ENCODE results near the gene MATN4.

MATN4 gene

DNA sequence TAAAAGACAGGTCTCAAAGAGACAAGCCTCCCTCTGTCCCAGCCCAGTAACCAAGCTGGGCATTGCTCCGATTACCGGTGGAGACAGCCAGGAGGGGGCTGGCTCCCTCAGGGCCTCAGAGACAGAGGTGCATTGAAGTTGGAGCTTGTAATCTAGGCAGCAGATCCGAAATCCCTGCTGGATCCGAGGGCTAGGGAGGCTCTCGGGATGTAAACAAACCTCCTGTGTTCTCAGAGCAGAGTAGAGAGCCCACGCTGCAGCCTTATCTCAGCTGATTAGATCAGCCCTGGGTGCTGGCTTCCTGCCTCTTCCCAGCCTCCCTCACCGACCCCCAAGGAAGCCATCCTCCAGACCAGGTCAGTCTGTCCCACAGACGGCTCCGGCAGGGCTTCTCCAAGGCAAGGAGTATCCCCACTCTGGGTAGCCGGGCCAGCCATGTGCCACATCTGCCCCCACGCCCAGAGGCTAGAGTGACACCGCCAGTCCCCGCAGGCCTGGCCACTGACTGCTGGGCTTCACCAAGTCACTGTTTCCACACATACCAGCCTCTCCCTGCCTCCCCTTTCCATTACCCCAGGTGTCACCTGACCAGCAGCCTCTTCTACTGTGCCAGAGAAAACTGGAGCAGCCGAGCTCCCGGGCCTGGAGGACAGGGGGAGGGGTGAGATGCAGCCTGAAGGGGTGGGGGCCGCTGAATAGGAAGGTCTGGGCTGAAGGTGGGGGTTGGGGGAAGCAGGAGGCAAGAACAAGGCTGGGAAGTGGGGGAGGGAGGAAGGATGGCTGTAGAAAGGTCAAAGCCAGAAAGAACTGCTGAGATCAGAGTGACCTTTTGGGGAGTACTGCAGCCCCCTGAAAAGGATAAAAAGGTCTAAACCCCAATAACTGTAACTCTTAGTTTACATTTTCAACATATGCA, 34.1 kb upstream of the MATN4 start:
- TF ChIP-seq, protein P1, sequence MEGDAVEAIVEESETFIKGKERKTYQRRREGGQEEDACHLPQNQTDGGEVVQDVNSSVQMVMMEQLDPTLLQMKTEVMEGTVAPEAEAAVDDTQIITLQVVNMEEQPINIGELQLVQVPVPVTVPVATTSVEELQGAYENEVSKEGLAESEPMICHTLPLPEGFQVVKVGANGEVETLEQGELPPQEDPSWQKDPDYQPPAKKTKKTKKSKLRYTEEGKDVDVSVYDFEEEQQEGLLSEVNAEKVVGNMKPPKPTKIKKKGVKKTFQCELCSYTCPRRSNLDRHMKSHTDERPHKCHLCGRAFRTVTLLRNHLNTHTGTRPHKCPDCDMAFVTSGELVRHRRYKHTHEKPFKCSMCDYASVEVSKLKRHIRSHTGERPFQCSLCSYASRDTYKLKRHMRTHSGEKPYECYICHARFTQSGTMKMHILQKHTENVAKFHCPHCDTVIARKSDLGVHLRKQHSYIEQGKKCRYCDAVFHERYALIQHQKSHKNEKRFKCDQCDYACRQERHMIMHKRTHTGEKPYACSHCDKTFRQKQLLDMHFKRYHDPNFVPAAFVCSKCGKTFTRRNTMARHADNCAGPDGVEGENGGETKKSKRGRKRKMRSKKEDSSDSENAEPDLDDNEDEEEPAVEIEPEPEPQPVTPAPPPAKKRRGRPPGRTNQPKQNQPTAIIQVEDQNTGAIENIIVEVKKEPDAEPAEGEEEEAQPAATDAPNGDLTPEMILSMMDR (conservative IDR thresholded peaks at IDR 0.05; ENCODE audit: low read depth, low read length), result no peak
- Histone ChIP-seq H3K79me2 (ENCODE audit: insufficient read depth, low read depth) (no peaks in the 10 kb centered on the region; the same call in none of the 2 replicates), H3K4me2 (no peak overlapping the region), H3K9ac (no peak overlapping the region), H3K36me3 (ENCODE audit: insufficient read depth) (no peaks in the 10 kb centered on the region), H3K27me3 (ENCODE audit: insufficient read depth, low read depth) (no peaks in the 10 kb centered on the region), H3K4me1 (ENCODE audit: low read depth, poor library complexity, severe bottlenecking) (peaks cover 53% of the 10 kb centered on the region), H3K4me3 (IDR thresholded peaks at IDR 0.05; ENCODE audit: insufficient read depth, low read depth, low read length) (no peak overlapping the region), H3K27ac (no peak overlapping the region), H2AFZ (ENCODE audit: low read depth) (no peak overlapping the region), H4K20me1 (ENCODE audit: insufficient read depth) (no peaks in the 10 kb centered on the region)

DNA sequence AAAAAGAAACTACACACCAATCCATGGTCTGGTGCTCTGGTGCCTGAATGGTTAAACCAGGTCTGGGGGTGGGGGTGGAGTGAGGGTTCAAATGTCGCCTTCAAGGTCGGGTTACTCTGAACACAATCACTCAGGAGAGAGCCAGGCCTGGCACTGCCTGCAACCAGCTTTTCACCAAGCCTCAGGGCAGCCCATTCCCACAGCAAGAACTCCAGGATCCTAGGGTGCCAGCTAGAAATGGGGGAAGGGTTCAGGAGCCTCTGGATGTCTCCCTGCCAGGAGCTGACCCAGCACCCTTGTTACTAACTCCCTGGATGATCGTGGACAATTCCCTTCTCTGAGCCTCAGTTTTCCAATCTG, 33.5 kb upstream of the MATN4 start:
- Histone ChIP-seq H2AFZ (ENCODE audit: low read depth) (no peak overlapping the region), H3K4me2 (no peak overlapping the region), H3K9ac (no peak overlapping the region), H3K27me3 (ENCODE audit: insufficient read depth, low read depth) (no peaks in the 10 kb centered on the region), H4K20me1 (ENCODE audit: insufficient read depth) (no peaks in the 10 kb centered on the region), H3K79me2 (ENCODE audit: insufficient read depth, low read depth) (no peaks in the 10 kb centered on the region; the same call in none of the 2 replicates), H3K36me3 (ENCODE audit: insufficient read depth) (no peaks in the 10 kb centered on the region), H3K4me3 (IDR thresholded peaks at IDR 0.05; ENCODE audit: insufficient read depth, low read depth, low read length) (no peak overlapping the region), H3K4me1 (ENCODE audit: low read depth, poor library complexity, severe bottlenecking) (peaks cover 46% of the 10 kb centered on the region), H3K27ac (no peak overlapping the region)
- TF ChIP-seq, protein P1 (conservative IDR thresholded peaks at IDR 0.05; ENCODE audit: low read depth, low read length), result no peak

- H3K27ac ChIP-seq, result no peak overlapping the region
- H3K9ac ChIP-seq, result no peak overlapping the region
- no peak overlapping the region for H3K4me3 ChIP-seq (IDR thresholded peaks at IDR 0.05; ENCODE audit: insufficient read depth, low read depth, low read length)
- H2AFZ ChIP-seq (ENCODE audit: low read depth), result no peak overlapping the region
- no peak overlapping the region for H3K4me2 ChIP-seq
- no peaks in the 10 kb centered on the region; the same call in none of the 2 replicates for H3K79me2 ChIP-seq (ENCODE audit: insufficient read depth, low read depth)
- no peaks in the 10 kb centered on the region for H3K36me3 ChIP-seq (ENCODE audit: insufficient read depth)
- H4K20me1 ChIP-seq (ENCODE audit: insufficient read depth), result no peaks in the 10 kb centered on the region
- H3K27me3 ChIP-seq (ENCODE audit: insufficient read depth, low read depth), result no peaks in the 10 kb centered on the region
- peaks cover 40% of the 10 kb centered on the region for H3K4me1 ChIP-seq (ENCODE audit: low read depth, poor library complexity, severe bottlenecking)
- TF ChIP-seq, protein P1 (conservative IDR thresholded peaks at IDR 0.05; ENCODE audit: low read depth, low read length), result no peak
Observed at GRCh38 chr20:45340951-45341350, 32.9 kb upstream of the MATN4 start.

GRCh38 chr20:45340236-45340847, 32.2 kb upstream of the MATN4 start:
- H3K36me3 ChIP-seq (ENCODE audit: insufficient read depth), result no peaks in the 10 kb centered on the region
- H3K9ac ChIP-seq, result no peak overlapping the region
- no peak overlapping the region; the same call in 1 of the 2 replicates for H3K4me2 ChIP-seq
- no peaks in the 10 kb centered on the region; the same call in none of the 2 replicates for H3K79me2 ChIP-seq (ENCODE audit: insufficient read depth, low read depth)
- no peak overlapping the region for H3K4me3 ChIP-seq (IDR thresholded peaks at IDR 0.05; ENCODE audit: insufficient read depth, low read depth, low read length)
- TF ChIP-seq, protein P1 (conservative IDR thresholded peaks at IDR 0.05; ENCODE audit: low read depth, low read length), result no peak
- no peaks in the 10 kb centered on the region for H4K20me1 ChIP-seq (ENCODE audit: insufficient read depth)
- H3K27ac ChIP-seq, result no peak overlapping the region
- H3K27me3 ChIP-seq (ENCODE audit: insufficient read depth, low read depth), result no peaks in the 10 kb centered on the region
- no peak overlapping the region for H2AFZ ChIP-seq (ENCODE audit: low read depth)
- H3K4me1 ChIP-seq (ENCODE audit: low read depth, poor library complexity, severe bottlenecking), result peaks cover 34% of the 10 kb centered on the region

Measured in KMS-11 (cell line).